Breast epithelium (tissue), 4 donors: ENCODE data around the gene LYPLAL1. TPM values are rescaled to one million over a fixed set of nuclear protein-coding genes. Genes with fewer than 3 reads are reported as not detected.

Experiments
- DNase-seq, 2 donors: peaks; one replicate each; pipeline ENCODE4 v3.0.0-alpha.2; 2019; ENCODE audit warnings: low spot score in 2 of 2
- H3K27ac ChIP-seq, 2 donors: fragments of 200-600 bp; sonication (generic) in 1 of 2; one replicate each; pipeline ENCODE4 v1.5.1; 2016 to 2019; ENCODE audit warnings: mild to moderate bottlenecking in 1 of 2
- H3K27me3 ChIP-seq, 2 donors: fragments of 200-600 bp; sonication (generic) in 1 of 2; one replicate each; pipeline versions ENCODE4 v1.5.1 to v1.6.0; 2017 to 2019; ENCODE audit warnings: control low read depth in 1 of 2, mild to moderate bottlenecking in 1 of 2
- H3K36me3 ChIP-seq: fragments of 200-600 bp; one replicate; pipeline ENCODE4 v1.5.1; 2019
- H3K4me1 ChIP-seq, 2 donors: fragments of 200-600 bp; sonication (generic); one replicate each; pipeline ENCODE4 v1.5.1; 2016 to 2019; ENCODE audit warnings: control low read depth in 1 of 2
- H3K4me3 ChIP-seq, 3 donors: fragments of 200-600 bp; sonication (generic); 1 replicate in 2 of 3; 2 replicates in 1 of 3; pipeline ENCODE4 v1.5.1; 2016 to 2019; ENCODE audit warnings: mild to moderate bottlenecking in 3 of 3, moderate library complexity in 2 of 3
- H3K9me3 ChIP-seq, 2 donors: fragments of 200-600 bp; sonication (generic) in 1 of 2; one replicate each; pipeline ENCODE4 v1.5.1; 2016 to 2019; ENCODE audit warnings: control low read depth in 1 of 2
- POLR2A ChIP-seq: fragments of 450-650 bp; IDR thresholded peaks from one replicate; pipeline ENCODE4 v1.6.1; 2016; ENCODE audit warnings: antibody characterized with exemption, mild to moderate bottlenecking, moderate library complexity
- POLR2AphosphoS5 ChIP-seq, 3 donors: sonication (generic); formaldehyde crosslinking; IDR thresholded peaks; one replicate each; pipeline ENCODE4 v1.6.1; 2017; ENCODE audit warnings: antibody characterized with exemption in 3 of 3
- intact Hi-C: fragments of 100-400 bp; cut with DNase I; formaldehyde crosslinking; loops from one replicate; pipeline ENCODE4 v1.15.1; 2023; ENCODE audit warnings: low total_unique reads
- total RNA-seq, 3 donors: library from RNA; depleted of rRNA; stranded (reverse); fragments of >200 nt; gene quantifications; one replicate each; pipeline ENCODE4 v1.1.0, GENCODE V29; 2016
- TF ChIP-seq, protein P1 (sequence below), 3 donors: fragments of 450-650 bp; IDR thresholded peaks; one replicate each; pipeline ENCODE4 v1.5.1; 2016 to 2017; ENCODE audit warnings: antibody characterized with exemption in 3 of 3, mild to moderate bottlenecking in 3 of 3, moderate library complexity in 3 of 3

LYPLAL1 gene
- total RNA-seq, 3 donors from 2014 or later: 21.0 to 40.0 (median 29.9) TPM

DNA sequence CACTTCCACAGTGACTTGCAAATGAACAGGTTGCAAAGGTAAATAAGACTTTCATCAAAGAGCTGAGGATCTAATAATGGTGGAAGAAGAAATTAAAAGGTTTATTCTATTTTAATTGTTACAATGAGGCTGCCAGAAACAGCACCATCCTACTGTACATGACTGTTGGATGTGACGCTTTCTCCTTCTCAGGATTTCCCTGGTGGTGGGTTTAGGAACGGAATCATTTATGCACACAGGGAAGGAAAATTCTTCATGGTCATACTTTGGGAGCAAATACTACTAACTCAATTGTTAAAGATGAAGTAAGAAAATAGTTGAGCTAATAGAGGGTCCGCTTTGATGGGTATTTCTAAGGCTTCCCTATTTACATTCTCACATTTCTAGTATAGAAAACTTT, 22.2 kb upstream of the LYPLAL1 start:
- H3K4me1 ChIP-seq: no peaks in the 10 kb centered on the region
- DNase-seq: no peak
- TF ChIP-seq POLR2AphosphoS5 (IDR thresholded peaks at IDR 0.05) (no peak), POLR2A (no peak)
- H3K27me3 ChIP-seq: no peaks in the 10 kb centered on the region
- H3K4me3 ChIP-seq: no peak overlapping the region
- no peak overlapping the region for H3K27ac ChIP-seq
- no peaks in the 10 kb centered on the region for H3K36me3 ChIP-seq
- H3K9me3 ChIP-seq: no peaks in the 10 kb centered on the region
- intact Hi-C loops: no loop called here

DNA sequence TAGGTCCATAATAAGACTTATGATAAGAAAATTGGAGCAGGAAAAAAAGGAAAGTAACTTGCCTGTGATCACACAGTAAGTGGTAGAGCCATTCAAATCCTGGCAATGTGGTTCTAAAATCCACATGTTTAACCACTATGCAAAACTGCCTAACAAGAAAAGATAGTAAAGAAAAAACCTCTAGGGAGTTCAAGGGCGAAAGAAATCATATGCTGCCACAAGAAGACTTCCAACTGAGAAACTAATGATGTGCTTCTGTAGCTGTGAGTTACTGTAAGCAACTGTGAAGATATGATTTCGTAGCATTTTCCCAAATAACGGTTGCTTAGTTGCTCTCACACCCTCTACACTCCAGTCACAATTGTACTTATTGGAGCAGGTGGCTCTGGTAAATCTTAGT, 20.9 kb upstream of the LYPLAL1 start:
- TF ChIP-seq, protein P1, sequence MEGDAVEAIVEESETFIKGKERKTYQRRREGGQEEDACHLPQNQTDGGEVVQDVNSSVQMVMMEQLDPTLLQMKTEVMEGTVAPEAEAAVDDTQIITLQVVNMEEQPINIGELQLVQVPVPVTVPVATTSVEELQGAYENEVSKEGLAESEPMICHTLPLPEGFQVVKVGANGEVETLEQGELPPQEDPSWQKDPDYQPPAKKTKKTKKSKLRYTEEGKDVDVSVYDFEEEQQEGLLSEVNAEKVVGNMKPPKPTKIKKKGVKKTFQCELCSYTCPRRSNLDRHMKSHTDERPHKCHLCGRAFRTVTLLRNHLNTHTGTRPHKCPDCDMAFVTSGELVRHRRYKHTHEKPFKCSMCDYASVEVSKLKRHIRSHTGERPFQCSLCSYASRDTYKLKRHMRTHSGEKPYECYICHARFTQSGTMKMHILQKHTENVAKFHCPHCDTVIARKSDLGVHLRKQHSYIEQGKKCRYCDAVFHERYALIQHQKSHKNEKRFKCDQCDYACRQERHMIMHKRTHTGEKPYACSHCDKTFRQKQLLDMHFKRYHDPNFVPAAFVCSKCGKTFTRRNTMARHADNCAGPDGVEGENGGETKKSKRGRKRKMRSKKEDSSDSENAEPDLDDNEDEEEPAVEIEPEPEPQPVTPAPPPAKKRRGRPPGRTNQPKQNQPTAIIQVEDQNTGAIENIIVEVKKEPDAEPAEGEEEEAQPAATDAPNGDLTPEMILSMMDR (IDR thresholded peaks at IDR 0.05): no peak
- TF ChIP-seq POLR2A: no peak
- no peak for TF ChIP-seq POLR2AphosphoS5 (IDR thresholded peaks at IDR 0.05)
- no peaks in the 10 kb centered on the region for H3K4me1 ChIP-seq
- intact Hi-C loops: no loop called here
- no peaks in the 10 kb centered on the region for H3K9me3 ChIP-seq
- H3K27me3 ChIP-seq: no peaks in the 10 kb centered on the region
- no peaks in the 10 kb centered on the region for H3K36me3 ChIP-seq
- no peak for DNase-seq
- H3K27ac ChIP-seq: no peak overlapping the region
- no peak overlapping the region for H3K4me3 ChIP-seq

DNA sequence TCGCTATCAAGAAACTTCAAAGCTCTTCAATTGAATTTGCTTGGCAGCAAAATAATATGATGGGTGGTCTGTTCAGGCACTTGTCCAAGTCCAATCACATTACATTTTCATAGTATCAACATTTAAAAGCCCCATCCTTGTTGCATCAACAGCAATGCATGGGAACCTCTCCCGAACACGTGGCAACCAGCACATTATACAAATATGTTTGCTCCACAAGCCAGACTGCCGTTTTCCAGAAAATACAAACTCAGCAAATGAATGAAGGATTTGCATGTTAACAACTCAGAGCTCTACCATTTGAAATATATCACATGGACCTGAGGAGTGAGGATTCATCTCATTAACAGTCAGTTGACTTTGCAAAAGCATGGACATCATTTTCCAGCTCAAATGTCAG, 20.0 kb upstream of the LYPLAL1 start:
- H3K4me3 ChIP-seq: no peak overlapping the region
- TF ChIP-seq POLR2A (no peak), POLR2AphosphoS5 (IDR thresholded peaks at IDR 0.05) (no peak)
- TF ChIP-seq, protein P1 (IDR thresholded peaks at IDR 0.05): no peak
- no peaks in the 10 kb centered on the region for H3K4me1 ChIP-seq
- intact Hi-C loops: no loop called here
- no peak overlapping the region for H3K27ac ChIP-seq
- DNase-seq: no peak
- H3K36me3 ChIP-seq: no peaks in the 10 kb centered on the region
- H3K27me3 ChIP-seq: no peaks in the 10 kb centered on the region
- no peaks in the 10 kb centered on the region for H3K9me3 ChIP-seq

DNA sequence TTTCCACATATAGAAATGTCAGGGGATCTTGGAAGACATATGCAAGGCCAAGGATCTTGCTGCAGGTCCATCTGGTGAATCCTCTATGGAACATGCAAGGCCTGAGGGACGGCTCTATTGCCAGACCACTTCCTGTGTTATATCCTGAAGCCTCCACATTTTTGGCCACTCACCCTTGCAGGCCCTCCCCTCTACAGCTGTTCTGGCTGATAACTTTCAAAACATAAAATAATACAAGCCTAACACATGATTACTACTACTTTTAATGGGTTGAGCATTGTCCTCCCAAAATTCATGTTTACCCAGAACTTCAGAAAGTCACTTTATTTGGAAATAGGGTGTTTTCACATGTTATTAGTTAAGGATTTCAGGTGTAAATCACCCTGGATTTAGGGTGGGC, 18.5 kb upstream of the LYPLAL1 start:
- no peaks in the 10 kb centered on the region for H3K36me3 ChIP-seq

DNA sequence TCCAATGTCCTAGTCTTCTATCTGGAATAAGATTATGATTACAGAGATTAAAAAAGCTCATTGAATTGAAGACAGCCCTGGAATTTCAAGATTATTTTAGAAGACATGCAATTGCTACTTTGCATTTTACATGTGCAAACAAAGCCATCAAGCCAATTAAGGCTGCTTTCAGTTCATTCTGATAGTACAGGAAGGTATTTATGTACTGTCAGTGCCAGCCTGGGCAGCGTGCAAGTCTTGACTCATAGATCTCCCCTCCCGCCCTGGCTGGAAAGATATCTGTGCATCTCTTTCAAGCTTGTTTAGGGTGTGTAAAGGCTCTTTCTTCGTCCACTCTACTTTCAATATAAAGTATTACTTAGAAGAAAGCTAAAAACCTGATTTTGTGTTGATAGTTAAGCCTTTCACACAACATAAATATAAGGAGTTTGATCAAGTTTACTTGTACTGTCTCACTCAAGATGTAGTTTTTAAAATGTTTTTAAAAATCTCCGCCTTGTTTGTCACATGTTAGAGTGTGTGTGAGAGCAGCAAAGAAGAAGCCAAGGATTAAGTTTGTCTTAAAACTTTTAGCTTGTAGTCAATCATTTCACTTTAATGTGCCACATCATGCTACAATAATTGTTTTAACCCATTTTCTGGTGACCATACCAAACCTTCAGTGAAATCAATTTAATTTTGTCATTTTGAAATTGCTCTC, 13.6 kb upstream of the LYPLAL1 start:
- Histone ChIP-seq H3K27ac (no peak overlapping the region), H3K9me3 (no peaks in the 10 kb centered on the region), H3K27me3 (no peaks in the 10 kb centered on the region), H3K4me3 (no peak overlapping the region), H3K36me3 (no peaks in the 10 kb centered on the region), H3K4me1 (no peaks in the 10 kb centered on the region)
- TF ChIP-seq POLR2A (no peak), POLR2AphosphoS5 (IDR thresholded peaks at IDR 0.05) (no peak)
- TF ChIP-seq, protein P1 (IDR thresholded peaks at IDR 0.05): no peak
- no peak for DNase-seq
- intact Hi-C loops: no loop called here

More for the DNA sequence above, 18.5 kb upstream of the LYPLAL1 start:
- TF ChIP-seq, protein P1 (IDR thresholded peaks at IDR 0.05): no peak
- TF ChIP-seq POLR2A (no peak), POLR2AphosphoS5 (IDR thresholded peaks at IDR 0.05) (no peak)
- Histone ChIP-seq H3K4me3 (no peak overlapping the region), H3K27me3 (no peaks in the 10 kb centered on the region), H3K27ac (no peak overlapping the region), H3K9me3 (no peaks in the 10 kb centered on the region), H3K4me1 (no peaks in the 10 kb centered on the region)
- DNase-seq: no peak
- intact Hi-C loops: no loop called here
